Transverse colon (tissue), 4 donors: ENCODE results near the gene KIF3A.

ENCODE experiments used
- CTCF ChIP-seq, 5 experiments: fragments of 200-600 bp in 3 of 5; fragments of 450-650 bp in 2 of 5; sonication (generic) in 3 of 5; IDR thresholded peaks; 1 replicate in 2 of 5; 2 replicates in 3 of 5; pipeline ENCODE4 v1.5.1; 2016 to 2017; ENCODE audit warnings: antibody characterized with exemption in 5 of 5, inconsistent platforms in 3 of 5, mild to moderate bottlenecking in 2 of 5, moderate library complexity in 1 of 5
- POLR2AphosphoS5 ChIP-seq, 3 donors: sonication (generic); formaldehyde crosslinking; IDR thresholded peaks; one replicate each; pipeline ENCODE4 v1.6.1; 2016; ENCODE audit warnings: antibody characterized with exemption in 3 of 3

GRCh38 chr5:132774896-132775295, 37.5 kb upstream of the KIF3A start:
- TF ChIP-seq CTCF (IDR thresholded peaks at IDR 0.05) (no peak), POLR2AphosphoS5 (IDR thresholded peaks at IDR 0.05) (no peak)
